Hepatocyte (in vitro differentiated cells): ENCODE results near the gene WDR88.

Experiments
- CTCF ChIP-seq: fragments of 200-600 bp; sonication (generic); IDR thresholded peaks from 2 replicates; pipeline ENCODE4 v1.5.1; 2016; ENCODE audit warnings: antibody characterized with exemption, mild to moderate bottlenecking; ENCODE audit not compliant: poor library complexity
- EZH2 ChIP-seq: fragments of 200-600 bp; sonication (generic); IDR thresholded peaks from 2 replicates; pipeline ENCODE4 v1.6.1; 2016; ENCODE audit warnings: antibody characterized with exemption, mild to moderate bottlenecking, borderline replicate concordance
- EZH2phosphoT487 ChIP-seq: fragments of 200-600 bp; sonication (generic); IDR thresholded peaks from one replicate; pipeline ENCODE4 v1.6.1; 2018; ENCODE audit warnings: antibody characterized with exemption, mild to moderate bottlenecking, low read depth, moderate library complexity; ENCODE audit not compliant: unreplicated experiment, severe bottlenecking

- TF ChIP-seq EZH2phosphoT487 (no peak), CTCF (no peak), EZH2 (no peak)
These were observed 29.0 kb upstream of the WDR88 start for GRCh38 chr19:33102893-33103292.
